Keratinocyte (primary cell): Measurements from ENCODE around the gene QPCT. TPM values are rescaled to one million over a fixed set of nuclear protein-coding genes. Genes with fewer than 3 reads are reported as not detected.

Experiments used
- DNase-seq: peaks from one replicate; pipeline ENCODE4 v3.0.0-alpha.2; 2011; ENCODE audit warnings: low read depth, missing footprints, low spot score
- FAIRE-seq: peaks from 2 replicates; lab custom pipeline; 2011; peaks lifted over from hg19 to GRCh38; lab: Jason Lieb, UNC
- H2AFZ ChIP-seq: 2 replicates; pipeline ENCODE4 v1.6.0; 2012; ENCODE audit warnings: low read length, control low read depth, inconsistent platforms; ENCODE audit not compliant: control insufficient read depth
- H3K27ac ChIP-seq: 2 replicates; pipeline ENCODE4 v1.5.1; 2011; ENCODE audit warnings: low read length; ENCODE audit not compliant: control insufficient read depth, insufficient read depth
- H3K27me3 ChIP-seq: 3 replicates; pipeline ENCODE4 v1.6.0; 2011; ENCODE audit warnings: low read length; ENCODE audit not compliant: control insufficient read depth, insufficient read depth; ENCODE audit errors: extremely low read depth
- H3K36me3 ChIP-seq, 2 experiments: 2 replicates in 1 of 2; 3 replicates in 1 of 2; pipeline ENCODE4 v1.5.1; 2011; ENCODE audit warnings: low read length in 2 of 2, mild to moderate bottlenecking in 1 of 2; ENCODE audit not compliant: control insufficient read depth in 2 of 2, insufficient read depth in 2 of 2; ENCODE audit errors: extremely low read depth in 1 of 2
- H3K4me1 ChIP-seq: 3 replicates; pipeline ENCODE4 v1.5.1; 2011; ENCODE audit warnings: low read length; ENCODE audit not compliant: control insufficient read depth, insufficient read depth; ENCODE audit errors: extremely low read depth
- H3K4me2 ChIP-seq: 3 replicates; pipeline ENCODE4 v1.6.0; 2011; ENCODE audit warnings: low read depth, low read length; ENCODE audit not compliant: control insufficient read depth, insufficient read depth; ENCODE audit errors: extremely low read depth
- H3K4me3 ChIP-seq, 3 experiments: fragments of 200-600 bp in 1 of 3; sonication (generic) in 1 of 3; 2 replicates in 2 of 3; 3 replicates in 1 of 3; pipeline ENCODE4 v1.5.1; 2011 to 2016; ENCODE audit warnings: low read length in 3 of 3, mild to moderate bottlenecking in 3 of 3, control low read depth in 2 of 3, inconsistent platforms in 1 of 3, low read depth in 1 of 3, mixed read lengths in 1 of 3, mixed run types in 1 of 3, moderate library complexity in 1 of 3; ENCODE audit not compliant: control insufficient read depth in 2 of 3, insufficient read depth in 2 of 3; ENCODE audit errors: extremely low read depth in 1 of 3
- H3K79me2 ChIP-seq: 2 replicates; pipeline ENCODE4 v1.6.0; 2012; ENCODE audit warnings: low read length; ENCODE audit not compliant: control insufficient read depth, insufficient read depth
- H3K9ac ChIP-seq: 3 replicates; pipeline ENCODE4 v1.6.0; 2011; ENCODE audit warnings: low read length; ENCODE audit not compliant: control insufficient read depth, insufficient read depth; ENCODE audit errors: extremely low read depth
- H3K9me1 ChIP-seq: 3 replicates; pipeline ENCODE4 v1.6.0; 2011; ENCODE audit warnings: low read length; ENCODE audit not compliant: control insufficient read depth, insufficient read depth; ENCODE audit errors: extremely low read depth
- H3K9me3 ChIP-seq: 2 replicates; pipeline ENCODE4 v1.5.1; 2012; ENCODE audit warnings: low read depth, low read length; ENCODE audit not compliant: control insufficient read depth
- H4K20me1 ChIP-seq: 3 replicates; pipeline ENCODE4 v1.6.0; 2011; ENCODE audit warnings: low read length; ENCODE audit not compliant: control insufficient read depth, insufficient read depth; ENCODE audit errors: extremely low read depth
- EZH2 ChIP-seq: IDR thresholded peaks from one replicate; pipeline ENCODE4 v1.6.1; 2012; ENCODE audit warnings: inconsistent platforms, mild to moderate bottlenecking, low read length, moderate library complexity
- dilution Hi-C: fragments of 300-500 bp; cut with MboI; formaldehyde crosslinking; loops from one replicate; pipeline ENCODE4 v1.7.0; 2020; ENCODE audit warnings: low sequenced_read_pairs; ENCODE audit not compliant: extremely low pct_ligation_motif_present
- polyA plus RNA-seq, 5 experiments: library from polyadenylated mRNA; depleted of rRNA in 3 of 5; stranded (reverse) in 3 of 5; stranded (forward) in 1 of 5; unstranded in 1 of 5; fragments of >200 nt; gene quantifications; 1 replicate in 1 of 5; 2 replicates in 3 of 5; 3 replicates in 1 of 5; pipeline versions ENCODE4 v1.2.1 to v1.2.3, GENCODE V29; 2011 to 2012; ENCODE audit warnings: missing spikeins in 2 of 5, low read depth in 1 of 5, low replicate concordance in 1 of 5
- TF ChIP-seq, protein P1 (sequence below), 3 experiments: IDR thresholded peaks in 1 of 3; conservative IDR thresholded peaks in 1 of 3; optimal IDR thresholded peaks in 1 of 3; 2 replicates in 2 of 3; 3 replicates in 1 of 3; pipeline versions ENCODE3 to v1.5.1; 2011; ENCODE audit warnings: low read length in 3 of 3, mild to moderate bottlenecking in 3 of 3, moderate library complexity in 2 of 3, control low read depth in 1 of 3, inconsistent platforms in 1 of 3; ENCODE audit not compliant: insufficient read depth in 2 of 3; ENCODE audit errors: extremely low read depth in 1 of 3

The QPCT gene
- polyA plus RNA-seq, 1 donor (not counting 4 experiments of a cell fraction or from before 2014, with no cell fraction given) = 11.6 TPM

DNA sequence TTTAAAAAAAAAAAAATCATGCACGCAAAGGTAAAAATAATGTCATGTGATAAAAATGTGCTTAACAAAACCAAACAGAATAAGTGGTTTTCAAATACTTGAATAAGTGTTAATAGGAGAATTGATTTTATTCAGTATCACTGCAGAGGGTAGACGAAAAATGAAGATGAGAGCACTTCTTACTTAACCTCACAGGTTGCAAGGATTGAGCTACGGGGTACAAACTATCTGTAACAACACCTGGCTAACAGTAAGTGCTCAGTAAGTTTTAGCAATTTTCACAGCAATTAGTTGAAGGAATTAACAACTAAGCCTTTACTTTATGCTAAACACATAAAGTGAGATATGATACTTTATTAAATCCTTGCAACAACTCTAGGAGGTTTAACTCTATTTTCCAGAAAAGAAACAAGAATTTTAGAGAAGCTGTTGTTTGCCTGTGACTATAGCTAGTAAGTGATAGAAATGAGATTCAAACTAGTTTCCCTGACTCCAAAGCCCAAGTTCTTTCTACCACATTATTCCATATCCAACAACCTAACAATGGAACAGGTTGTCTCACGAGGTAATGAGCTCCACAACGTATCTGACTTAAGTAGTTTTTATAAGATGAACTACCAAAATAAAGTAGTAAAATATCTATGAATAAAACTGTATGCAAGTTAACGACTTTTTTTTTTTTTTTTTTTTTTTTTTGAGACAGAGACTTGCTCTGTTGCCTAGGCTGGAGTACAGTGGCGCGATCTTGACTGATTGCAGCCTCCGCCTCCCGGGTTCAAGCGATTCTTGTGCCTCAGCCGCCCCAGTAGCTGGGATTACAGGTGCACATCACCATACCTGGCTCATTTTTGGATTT is 24.4 kb upstream of the QPCT start:
- Histone ChIP-seq H3K27me3 (no peaks in the 10 kb centered on the region), H3K36me3 (peaks cover 2 to 6% of the 10 kb centered on the region in 2 experiments), H3K79me2 (peaks cover 75% of the 10 kb centered on the region), H2AFZ (no peak overlapping the region), H3K27ac (no peak overlapping the region), H3K4me2 (no peak overlapping the region), H3K9me1 (no peaks in the 10 kb centered on the region), H3K9ac (no peak overlapping the region), H3K4me1 (peaks cover 35% of the 10 kb centered on the region), H3K4me3 (no peak overlapping the region), H3K9me3 (no peaks in the 10 kb centered on the region), H4K20me1 (no peaks in the 10 kb centered on the region)
- no peak for TF ChIP-seq EZH2
- TF ChIP-seq, protein P1, sequence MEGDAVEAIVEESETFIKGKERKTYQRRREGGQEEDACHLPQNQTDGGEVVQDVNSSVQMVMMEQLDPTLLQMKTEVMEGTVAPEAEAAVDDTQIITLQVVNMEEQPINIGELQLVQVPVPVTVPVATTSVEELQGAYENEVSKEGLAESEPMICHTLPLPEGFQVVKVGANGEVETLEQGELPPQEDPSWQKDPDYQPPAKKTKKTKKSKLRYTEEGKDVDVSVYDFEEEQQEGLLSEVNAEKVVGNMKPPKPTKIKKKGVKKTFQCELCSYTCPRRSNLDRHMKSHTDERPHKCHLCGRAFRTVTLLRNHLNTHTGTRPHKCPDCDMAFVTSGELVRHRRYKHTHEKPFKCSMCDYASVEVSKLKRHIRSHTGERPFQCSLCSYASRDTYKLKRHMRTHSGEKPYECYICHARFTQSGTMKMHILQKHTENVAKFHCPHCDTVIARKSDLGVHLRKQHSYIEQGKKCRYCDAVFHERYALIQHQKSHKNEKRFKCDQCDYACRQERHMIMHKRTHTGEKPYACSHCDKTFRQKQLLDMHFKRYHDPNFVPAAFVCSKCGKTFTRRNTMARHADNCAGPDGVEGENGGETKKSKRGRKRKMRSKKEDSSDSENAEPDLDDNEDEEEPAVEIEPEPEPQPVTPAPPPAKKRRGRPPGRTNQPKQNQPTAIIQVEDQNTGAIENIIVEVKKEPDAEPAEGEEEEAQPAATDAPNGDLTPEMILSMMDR (optimal IDR thresholded peaks at IDR 0.05 in 1 of 3, IDR thresholded peaks at IDR 0.05 in 1 of 3, conservative IDR thresholded peaks at IDR 0.05 in 1 of 3; ENCODE audit: extremely low read depth in 1 of 3, insufficient read depth in 2 of 3, low read length in 3 of 3) = no peak
- FAIRE-seq = no peak
- dilution Hi-C loops = no loop called here
- DNase-seq = no peak

DNA sequence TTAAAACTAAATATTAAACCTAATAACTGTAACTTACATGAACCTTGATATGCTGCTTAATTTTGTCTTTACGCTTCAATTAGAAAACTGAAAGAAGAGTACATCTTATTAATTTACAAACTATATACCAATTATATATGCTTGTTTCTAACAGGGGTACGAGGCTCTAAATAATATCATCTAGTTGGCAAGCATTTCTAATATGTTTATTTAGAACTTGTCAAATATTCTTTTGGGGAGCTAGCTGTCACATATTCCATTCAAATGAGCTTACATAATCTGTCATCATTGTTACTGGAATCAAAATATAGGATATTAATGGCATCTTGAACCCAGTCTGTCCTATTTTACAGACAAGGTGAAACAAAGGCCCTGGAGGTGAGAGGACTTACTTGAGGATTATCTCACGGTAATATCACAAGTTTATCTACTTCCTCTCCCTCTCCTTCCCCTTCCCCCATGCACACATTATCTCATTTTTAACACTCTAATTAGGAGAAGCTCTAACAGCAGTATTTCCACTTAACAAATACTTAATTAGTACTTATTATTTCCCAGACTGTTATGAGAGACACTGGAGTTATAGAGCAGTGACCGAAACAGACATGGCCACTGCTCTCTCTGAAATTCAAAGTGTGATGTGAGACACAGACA is 23.3 kb upstream of the QPCT start:
- FAIRE-seq (no peak), DNase-seq (no peak)
- no peak overlapping the region for H3K9ac ChIP-seq
- peak overlapping the region; percentile 14 for H2AFZ ChIP-seq
- H3K79me2 ChIP-seq = peaks cover 65% of the 10 kb centered on the region
- H3K4me3 ChIP-seq = peak overlapping the region in 2 of 3 experiments; percentile 25 to 36
- no peaks in the 10 kb centered on the region for H3K27me3 ChIP-seq
- H4K20me1 ChIP-seq = no peaks in the 10 kb centered on the region
- no peaks in the 10 kb centered on the region for H3K9me1 ChIP-seq
- H3K4me1 ChIP-seq = peaks cover 42% of the 10 kb centered on the region
- TF ChIP-seq, protein P1 (optimal IDR thresholded peaks at IDR 0.05 in 1 of 3, IDR thresholded peaks at IDR 0.05 in 1 of 3, conservative IDR thresholded peaks at IDR 0.05 in 1 of 3; ENCODE audit: extremely low read depth in 1 of 3, insufficient read depth in 2 of 3, low read length in 3 of 3) = no peak
- TF ChIP-seq EZH2 = no peak
- no peak overlapping the region for H3K27ac ChIP-seq
- peaks cover under 1 to 5% of the 10 kb centered on the region in 2 experiments for H3K36me3 ChIP-seq
- H3K4me2 ChIP-seq = peak overlapping the region; percentile 68
- dilution Hi-C loops = no loop called here
- H3K9me3 ChIP-seq = no peaks in the 10 kb centered on the region
